Measurements from ENCODE around the gene GIPC2. TPM values are rescaled to one million over a fixed set of nuclear protein-coding genes. Genes with fewer than 3 reads are reported as not detected.

Gene GIPC2
- total and polyA plus RNA-seq, 2 of the 4 experiments (the other 2 are of a cell fraction) = 0.07 to 0.18 TPM

DNA sequence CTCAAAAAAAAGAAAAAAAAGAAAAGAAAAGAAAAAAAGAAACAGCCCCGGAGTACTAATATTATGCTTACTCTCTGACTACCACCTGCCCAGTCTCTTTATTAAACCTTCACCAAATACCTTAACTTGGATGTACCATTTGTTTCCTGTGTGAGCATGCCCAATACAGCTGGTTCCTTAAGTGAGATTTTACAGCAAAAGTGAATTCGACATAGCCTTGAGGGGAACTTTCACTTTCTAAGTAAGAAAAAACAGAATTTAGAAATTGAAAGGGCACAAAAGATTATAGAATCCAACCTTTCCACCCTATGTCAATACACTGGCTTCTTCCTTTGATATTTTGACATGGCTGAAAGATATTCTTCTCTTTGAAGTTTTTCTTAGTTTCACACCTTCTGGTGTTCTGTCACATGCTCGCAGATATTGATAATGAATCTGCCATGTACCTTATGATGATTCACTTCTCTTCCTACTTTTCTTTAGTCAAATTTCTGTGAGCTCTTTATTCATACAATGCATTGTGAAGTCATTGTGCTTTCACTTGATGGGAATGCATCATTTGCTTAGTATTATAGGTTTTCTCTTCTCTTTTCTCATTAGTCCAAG is 5.2 kb upstream of the GIPC2 start:
- Histone ChIP-seq H3K18ac (ENCODE audit: low read depth, low read length) (no peak overlapping the region), H2BK15ac (ENCODE audit: low read depth, low read length) (no peak overlapping the region), H2BK5ac (ENCODE audit: low read depth, low read length, poor library complexity, severe bottlenecking) (no peak overlapping the region), H3K79me1 (ENCODE audit: low read depth in 1 of 2, low read length in 2 of 2) (no peaks in the 10 kb centered on the region), H2AFZ (replicated peaks; ENCODE audit: low read length, poor library complexity) (no peak overlapping the region), H3K36me3 (ENCODE audit: control insufficient read depth, insufficient read depth, low read length) (no peaks in the 10 kb centered on the region), H3K9me1 (ENCODE audit: insufficient read depth, low read length) (no peaks in the 10 kb centered on the region), H4K91ac (ENCODE audit: insufficient read depth, low read depth, low read length) (no peak overlapping the region), H3K9ac (ENCODE audit: low read depth, low read length) (no peak overlapping the region), H4K5ac (ENCODE audit: low read depth, low read length) (no peak overlapping the region), H3K27me3 (ENCODE audit: control insufficient read depth, insufficient read depth, low read length) (peaks cover 9% of the 10 kb centered on the region), H4K8ac (ENCODE audit: low read depth in 2 of 2, low read length in 2 of 2) (no peak overlapping the region), H2BK20ac (ENCODE audit: low read depth, low read length) (no peak overlapping the region), H3K4me1 (ENCODE audit: control insufficient read depth, insufficient read depth, low read length) (no peaks in the 10 kb centered on the region), H3K9me3 (ENCODE audit: control insufficient read depth, insufficient read depth, low read length) (0 out of 2 replicates have a peak, but pooled peaks cover 2% of the 10 kb centered on the region), H3K56ac (ENCODE audit: extremely low read depth, insufficient read depth, low read length) (no peak overlapping the region), H3K4ac (ENCODE audit: low read depth, low read length) (no peak overlapping the region), H2AK9ac (replicated peaks; ENCODE audit: low read depth, low read length, poor library complexity) (no peak overlapping the region), H3K27ac (ENCODE audit: insufficient read depth, low read length) (no peak overlapping the region), H2BK120ac (ENCODE audit: low read depth, low read length) (no peak overlapping the region), H3K14ac (replicated peaks; ENCODE audit: low read depth, low read length) (no peak overlapping the region), H4K20me1 (ENCODE audit: insufficient read depth, low read length) (no peaks in the 10 kb centered on the region), H2AK5ac (ENCODE audit: low read depth, low read length) (no peak overlapping the region), H3K4me2 (ENCODE audit: low read depth, low read length) (no peak overlapping the region), H3K4me3 (ENCODE audit: insufficient read depth, low read depth, low read length) (no peak overlapping the region), H3K23ac (ENCODE audit: low read depth, low read length) (no peak overlapping the region)
- intact Hi-C loops (cut with micrococcal nuclease) = no loop called here
- ChIA-PET CTCF (interaction anchor here (0.6 to 1.0 kb wide), 2 partner anchors 17 to 65 kb away, joined by 3 read pairs; no protein-coding TSS in a partner anchor), POLR2A (ENCODE audit: unreplicated experiment) (no interaction called here)
- no TSS peak for BruUV-seq (replicated peaks)
- ATAC-seq (ENCODE audit: low read depth) (no peak), DNase-seq (no peak)
- TF ChIP-seq, protein P1, sequence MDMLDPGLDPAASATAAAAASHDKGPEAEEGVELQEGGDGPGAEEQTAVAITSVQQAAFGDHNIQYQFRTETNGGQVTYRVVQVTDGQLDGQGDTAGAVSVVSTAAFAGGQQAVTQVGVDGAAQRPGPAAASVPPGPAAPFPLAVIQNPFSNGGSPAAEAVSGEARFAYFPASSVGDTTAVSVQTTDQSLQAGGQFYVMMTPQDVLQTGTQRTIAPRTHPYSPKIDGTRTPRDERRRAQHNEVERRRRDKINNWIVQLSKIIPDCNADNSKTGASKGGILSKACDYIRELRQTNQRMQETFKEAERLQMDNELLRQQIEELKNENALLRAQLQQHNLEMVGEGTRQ (IDR thresholded peaks at IDR 0.05; ENCODE audit: low read depth, low read length) = no peak
- no CpG with 5 or more reads among the region's 3 CpGs for WGBS, 2 experiments (ENCODE audit: extremely low coverage in 2 of 2, insufficient read length in 1 of 2)
- dilution Hi-C loops (cut with HindIII; ENCODE audit: low sequenced_read_pairs, unreplicated experiment) = no loop called here
- in situ Hi-C loops (cut with MboI; ENCODE audit: low sequenced_read_pairs) = no loop called here

All from IMR-90 (cell line).